Cardiac septum (tissue), 1 donor: Measurements from ENCODE around the gene CLEC6A. TPM values are rescaled to one million over a fixed set of nuclear protein-coding genes. Genes with fewer than 3 reads are reported as not detected.
"Not testable (repeated sequence)": the region's sequence is repeated elsewhere in the genome, so short reads cannot be mapped to it uniquely, and the experiment has no call there.

Source experiments
- DNase-seq: peaks from one replicate; pipeline ENCODE4 v3.0.0-alpha.2; 2020; ENCODE audit warnings: low spot score
- intact Hi-C: fragments of 100-400 bp; cut with DNase I; formaldehyde crosslinking; loops from one replicate; pipeline ENCODE4 v1.14.0; 2022
- long read RNA-seq: library from polyadenylated mRNA; unstranded; transcript quantifications from one replicate; pipeline ENCODE4 v2.0.0, GENCODE V29; 2021
- total RNA-seq: library from RNA; stranded (reverse); fragmentation: NEBNext Ultra II Directional; extraction: Animal tissue kit (Norgen Biotek cat#: 25700); gene quantifications from one replicate; pipeline ENCODE4 v1.2.1, GENCODE V29; 2021
- donor health status: DM: no; HTN: no; CAD: no.

CLEC6A gene
- total RNA-seq = not detected
- long read RNA-seq = 0 reads

DNA sequence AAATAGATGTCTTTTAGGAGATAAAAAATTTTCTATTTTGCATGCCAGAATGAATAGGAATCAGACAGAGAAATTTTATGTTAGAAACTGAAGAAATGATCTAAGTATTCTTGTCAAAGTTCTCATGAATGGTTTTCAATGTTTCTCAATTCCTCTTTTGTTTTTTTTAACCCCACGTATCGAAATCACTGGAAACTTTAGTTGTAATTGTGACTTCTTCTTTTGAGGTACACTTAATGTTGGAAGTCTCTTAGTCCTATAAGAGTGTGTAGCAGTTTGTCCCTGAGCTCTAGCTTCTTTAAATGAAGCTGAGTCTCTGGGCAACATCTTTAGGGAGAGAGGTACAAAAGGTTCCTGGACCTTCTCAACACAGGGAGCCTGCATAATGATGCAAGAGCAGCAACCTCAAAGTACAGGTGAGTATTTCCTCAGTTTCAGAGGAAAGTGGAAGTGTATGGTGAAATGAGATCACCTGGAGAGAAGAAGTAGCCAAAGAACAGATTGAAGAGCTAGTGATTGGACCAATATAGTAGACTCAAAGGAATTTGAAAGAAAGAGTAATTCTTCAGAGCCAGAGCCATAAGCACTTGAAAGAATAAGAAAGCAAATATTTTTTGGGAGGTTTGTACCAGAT is at the start of gene CLEC6A:
Gene CLEC6A, plus strand, starts transcription at position 236 of the 634 bp plus-strand sequence. Its CDS starts 150 bp downstream, at position 386.
- intact Hi-C loops = no loop called here
- DNase-seq = no peak

DNA sequence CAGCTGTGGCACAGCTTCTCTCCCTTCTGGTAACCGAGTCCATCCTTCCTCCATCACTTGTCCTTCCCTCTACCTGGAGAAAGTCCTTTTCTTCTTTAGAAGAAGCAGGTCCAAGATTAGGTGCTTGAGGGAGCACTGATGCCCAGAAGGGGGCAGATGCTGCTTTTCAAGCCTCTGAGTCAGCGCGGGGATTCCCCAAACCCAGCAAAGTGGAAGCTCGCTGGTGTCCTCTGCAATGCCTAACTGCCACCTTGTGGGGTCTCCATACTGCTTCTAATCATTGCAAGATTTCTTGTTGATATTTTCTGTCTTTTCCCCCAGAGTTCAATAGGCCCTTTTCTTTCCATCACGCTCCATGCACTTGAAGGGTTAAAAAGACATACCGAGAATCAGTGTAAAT is 36.2 kb upstream of the CLEC6A start:
- intact Hi-C loops, DNase-seq: not testable (repeated sequence)

DNA sequence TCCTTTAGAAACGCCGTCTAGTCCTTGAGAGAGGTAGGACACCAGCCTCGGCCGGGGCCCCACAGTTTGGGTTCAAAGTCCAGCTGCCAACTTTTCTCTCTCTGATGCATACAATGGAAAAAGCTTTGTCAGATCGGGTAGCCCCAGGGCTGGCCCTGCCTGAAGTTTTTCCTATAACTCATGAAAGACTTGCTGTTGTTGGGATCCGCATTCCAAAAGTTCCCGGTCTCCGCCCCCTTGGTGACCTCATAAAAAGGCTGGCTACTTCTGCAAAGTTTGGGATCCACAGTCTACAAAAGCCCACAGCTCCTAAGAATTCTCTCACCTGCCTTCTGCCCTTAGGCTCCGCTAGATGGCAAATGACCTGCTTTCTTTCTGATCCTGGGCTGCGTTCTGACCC is 35.3 kb upstream of the CLEC6A start:
- intact Hi-C loops = no loop called here
- no peak for DNase-seq

- intact Hi-C loops = not testable (repeated sequence)
Observed at GRCh38 chr12:8444536-8445278, 11.1 kb upstream of the CLEC6A start.

DNA sequence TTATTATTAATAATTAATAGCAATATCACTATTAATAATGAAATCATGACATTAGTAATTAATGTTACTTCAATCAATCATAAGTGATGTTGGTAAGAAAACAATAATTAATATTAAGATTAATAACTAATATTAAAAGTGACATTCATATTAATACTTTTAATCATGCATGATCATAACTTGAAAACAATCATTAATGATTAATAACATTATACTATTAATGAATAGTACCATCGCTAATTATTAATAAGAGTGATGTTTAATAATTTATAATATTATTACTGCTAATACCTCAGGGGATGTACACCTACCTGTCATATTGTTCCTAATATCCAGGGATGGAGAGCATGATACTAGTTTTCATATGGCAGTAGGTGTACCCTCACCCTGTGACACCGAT is 10.0 kb upstream of the CLEC6A start:
- DNase-seq = no peak
- intact Hi-C loops = no loop called here

More at GRCh38 chr12:8444536-8445278, 11.1 kb upstream of the CLEC6A start:
- DNase-seq = not testable (repeated sequence)

GRCh38 chr12:8446642-8447547 is 8.9 kb upstream of the CLEC6A start:
- intact Hi-C loops = no loop called here
- no peak for DNase-seq

DNA sequence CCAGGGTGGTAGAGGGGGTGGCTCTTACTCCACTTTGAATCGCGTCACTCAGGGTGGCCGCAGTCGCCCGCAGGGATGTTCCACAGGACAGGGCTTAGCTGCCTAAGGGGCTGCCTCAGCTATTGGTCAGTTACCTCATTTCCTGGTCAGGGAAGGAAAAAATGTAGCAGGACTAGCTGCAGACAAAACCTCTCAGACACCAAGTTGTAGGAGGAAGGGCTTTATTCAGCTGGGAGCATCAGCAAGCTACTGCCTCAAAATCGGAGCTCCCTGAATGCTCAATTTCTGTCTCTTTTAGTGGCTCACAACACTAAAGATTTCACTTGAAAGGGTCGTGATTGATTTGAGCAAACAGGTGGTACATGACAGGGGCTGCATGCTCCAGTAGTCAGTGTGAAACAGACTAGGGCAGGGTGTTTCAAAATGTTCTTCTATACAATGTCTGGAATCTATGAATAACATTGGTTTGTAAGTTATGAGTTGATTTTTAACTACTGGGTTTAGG is 6.4 kb upstream of the CLEC6A start:
- DNase-seq = no peak
- intact Hi-C loops = no loop called here

- intact Hi-C loops = no loop called here
- no peak for DNase-seq
Observed at GRCh38 chr12:8452036-8452435, 3.7 kb upstream of the CLEC6A start.

GRCh38 chr12:8453021-8453513 is 2.7 kb upstream of the CLEC6A start:
- intact Hi-C loops = no loop called here
- no peak for DNase-seq

DNA sequence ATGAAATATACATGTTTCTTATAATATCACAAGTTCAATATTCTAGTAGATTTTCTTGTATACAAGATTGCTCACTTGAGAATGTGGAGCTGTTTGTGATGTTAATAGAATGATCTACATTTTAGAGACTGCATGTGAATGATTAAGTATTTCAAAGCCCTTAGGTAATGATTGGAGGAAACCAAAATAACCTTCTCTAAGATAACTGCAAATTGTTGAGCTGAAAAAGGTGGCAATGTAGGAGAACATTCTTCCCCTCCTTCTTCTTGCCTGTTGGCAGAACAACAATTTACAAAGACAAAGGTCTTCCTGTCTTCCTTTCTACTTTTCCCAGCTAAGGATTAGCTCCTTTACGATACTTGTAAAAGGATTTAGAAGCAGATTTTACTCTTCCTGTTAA is 2.0 kb upstream of the CLEC6A start:
- DNase-seq = no peak
- intact Hi-C loops = no loop called here

- intact Hi-C loops = no loop called here
- DNase-seq = no peak
Observed at GRCh38 chr12:8455271-8455670, 491 bp upstream of the CLEC6A start.

GRCh38 chr12:8461426-8461825 is 5.7 kb downstream of the CLEC6A start:
- intact Hi-C loops = no loop called here
- no peak for DNase-seq

GRCh38 chr12:8465301-8465996 is 9.7 kb downstream of the CLEC6A start:
- intact Hi-C loops = no loop called here
- no peak for DNase-seq

- DNase-seq = no peak
- intact Hi-C loops = no loop called here
Observed at GRCh38 chr12:8466241-8466640, 10.5 kb downstream of the CLEC6A start.

GRCh38 chr12:8471090-8471489 is 15.3 kb downstream of the CLEC6A start:
- no peak for DNase-seq
- intact Hi-C loops = no loop called here

GRCh38 chr12:8475508-8476203 is 19.9 kb downstream of the CLEC6A start:
- no peak for DNase-seq
- intact Hi-C loops = no loop called here

GRCh38 chr12:8482571-8483061 is 26.9 kb downstream of the CLEC6A start:
- intact Hi-C loops = no loop called here
- no peak for DNase-seq

- intact Hi-C loops = no loop called here
- DNase-seq = no peak
Observed at GRCh38 chr12:8483079-8483478, 27.3 kb downstream of the CLEC6A start.
